Astrocyte of the spinal cord (primary cell): ENCODE measurements around the gene RPUSD3.

Experiments used
- DNase-seq: peaks from one replicate; pipeline ENCODE4 v3.0.0; 2011; ENCODE audit warnings: low read depth, low spot score
- H3K4me3 ChIP-seq: 2 replicates; pipeline ENCODE4 v1.5.1; 2011; ENCODE audit warnings: low read depth, mild to moderate bottlenecking, low read length, moderate library complexity
- CTCF ChIP-seq: IDR thresholded peaks from 2 replicates; pipeline ENCODE4 v1.5.1; 2012; ENCODE audit warnings: low read depth, mild to moderate bottlenecking, low read length, inconsistent platforms
- in situ Hi-C: cut with HindIII; loops from 2 replicates; pipeline ENCODE4 v1.10.0; 2017; ENCODE audit warnings: low sequenced_read_pairs

Gene RPUSD3

GRCh38 chr3:9864200-9864927 lies 20.6 kb upstream of the RPUSD3 start:
- H3K4me3 ChIP-seq = no peak overlapping the region
- peak; percentile 88 for DNase-seq
- in situ Hi-C loops = no loop called here
- no peak for TF ChIP-seq CTCF

GRCh38 chr3:9863058-9863772 lies 19.4 kb upstream of the RPUSD3 start:
- no peak for DNase-seq
- in situ Hi-C loops = no loop called here
- no peak overlapping the region for H3K4me3 ChIP-seq
- TF ChIP-seq CTCF = no peak

GRCh38 chr3:9862391-9863057 lies 18.7 kb upstream of the RPUSD3 start:
- H3K4me3 ChIP-seq = no peak overlapping the region
- in situ Hi-C loops = no loop called here
- peak; percentile 29 for TF ChIP-seq CTCF
- DNase-seq = peak; percentile 18

- no peak overlapping the region for H3K4me3 ChIP-seq
- no peak for DNase-seq
Observed at GRCh38 chr3:9861626-9862130, 17.9 kb upstream of the RPUSD3 start.

GRCh38 chr3:9861201-9861600 lies 17.4 kb upstream of the RPUSD3 start:
- no peak for TF ChIP-seq CTCF
- in situ Hi-C loops = no loop called here
- H3K4me3 ChIP-seq = no peak overlapping the region
- DNase-seq = no peak

More at GRCh38 chr3:9861626-9862130, 17.9 kb upstream of the RPUSD3 start:
- no peak for TF ChIP-seq CTCF
- in situ Hi-C loops = no loop called here

GRCh38 chr3:9859530-9860025 lies 15.8 kb upstream of the RPUSD3 start:
- DNase-seq = no peak
- in situ Hi-C loops = no loop called here
- no peak for TF ChIP-seq CTCF
- no peak overlapping the region for H3K4me3 ChIP-seq
